Measurements from ENCODE around the gene SETD7.
"Not testable (repeated sequence)": the region's sequence is repeated elsewhere in the genome, so short reads cannot be mapped to it uniquely, and the experiment has no call there.

SETD7 gene

DNA sequence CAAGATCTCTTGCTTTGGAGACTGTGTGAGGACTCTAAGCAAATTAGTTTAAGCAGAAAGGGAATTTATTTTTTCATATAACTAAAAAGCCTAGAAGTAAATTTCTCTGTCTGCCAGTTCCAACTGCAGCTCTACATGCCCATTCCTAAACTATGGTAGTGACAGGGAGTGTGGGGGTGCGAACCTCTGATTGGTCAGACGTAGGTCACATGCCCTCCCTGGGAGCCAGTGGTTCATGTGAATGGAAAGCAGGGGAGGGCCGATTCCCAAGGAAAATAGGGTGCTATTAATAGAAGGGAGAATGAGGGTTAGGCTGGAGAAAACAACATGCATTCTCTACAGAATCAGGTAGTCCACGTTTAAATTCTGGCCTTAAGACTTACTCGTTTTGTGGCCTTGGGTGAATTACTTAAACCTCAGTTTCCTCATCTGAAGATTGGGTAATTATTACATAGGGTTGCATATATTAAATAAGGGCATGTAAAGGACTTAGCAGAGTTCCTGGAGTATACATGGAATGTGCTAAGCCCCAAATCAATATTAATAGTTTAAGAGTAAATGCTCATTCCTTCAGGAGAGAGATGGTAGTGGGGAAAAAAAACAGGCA is 94.9 kb downstream of the SETD7 start:
- Mint-ChIP-seq H3K9me3 (peaks cover 7% of the 10 kb centered on the region), H3K4me1 (ENCODE audit: low read depth) (peaks cover 14% of the 10 kb centered on the region), H3K27ac (no peak overlapping the region), H3K4me3 (no peak overlapping the region), H3K27me3 (ENCODE audit: low read depth) (no peaks in the 10 kb centered on the region), H3K36me3 (ENCODE audit: low read depth) (peaks cover 9% of the 10 kb centered on the region)

DNA sequence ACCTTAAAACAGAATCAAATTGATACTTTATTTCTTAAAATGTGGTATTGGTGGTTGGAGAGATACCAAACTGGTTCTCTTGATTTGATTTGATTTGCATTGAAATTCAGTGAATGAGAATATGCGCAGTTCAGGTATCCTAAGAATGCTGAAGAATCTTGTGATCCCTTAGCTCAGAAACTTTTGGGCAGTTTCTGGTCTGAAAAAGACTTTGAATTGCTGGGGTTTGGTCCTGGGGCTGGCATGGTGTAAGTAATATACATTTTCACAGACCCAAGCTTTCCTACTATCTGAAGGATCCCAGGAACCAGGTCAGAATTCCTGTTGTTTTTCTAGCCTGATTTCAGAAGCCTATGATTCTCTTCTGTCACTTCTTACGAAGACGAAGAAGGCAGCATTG is 95.5 kb downstream of the SETD7 start:
- H3K9me3 Mint-ChIP-seq, result peaks cover 7% of the 10 kb centered on the region
- peaks cover 18% of the 10 kb centered on the region for H3K4me1 Mint-ChIP-seq (ENCODE audit: low read depth)
- no peaks in the 10 kb centered on the region for H3K27me3 Mint-ChIP-seq (ENCODE audit: low read depth)
- H3K4me3 Mint-ChIP-seq, result no peak overlapping the region
- H3K36me3 Mint-ChIP-seq (ENCODE audit: low read depth), result peaks cover 9% of the 10 kb centered on the region
- no peak overlapping the region for H3K27ac Mint-ChIP-seq

DNA sequence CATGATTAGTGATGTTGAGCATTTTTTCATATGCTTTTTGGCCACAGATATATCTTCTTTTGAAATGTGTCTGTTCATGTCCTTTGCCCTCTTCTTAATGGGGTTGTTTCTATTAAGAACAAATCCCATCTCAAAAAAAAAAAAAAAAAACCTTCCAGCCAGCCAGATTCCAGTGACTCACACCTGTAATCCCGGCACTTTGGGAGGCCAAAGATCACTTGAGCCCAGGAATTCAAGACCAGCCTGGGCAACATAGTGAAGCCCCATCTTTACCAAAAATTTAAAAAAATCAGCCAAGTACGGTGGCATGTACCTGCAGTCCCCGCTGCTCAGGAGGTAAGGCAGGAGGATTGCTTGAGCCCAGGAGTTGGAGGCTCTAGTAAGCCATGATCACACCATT is 97.0 kb downstream of the SETD7 start:
- Mint-ChIP-seq H3K4me1 (ENCODE audit: low read depth) (peaks cover 34% of the 10 kb centered on the region), H3K9me3 (peaks cover 5% of the 10 kb centered on the region), H3K36me3 (ENCODE audit: low read depth) (peaks cover 7% of the 10 kb centered on the region), H3K27me3 (ENCODE audit: low read depth) (no peaks in the 10 kb centered on the region), H3K27ac (no peak overlapping the region), H3K4me3 (no peak overlapping the region)

DNA sequence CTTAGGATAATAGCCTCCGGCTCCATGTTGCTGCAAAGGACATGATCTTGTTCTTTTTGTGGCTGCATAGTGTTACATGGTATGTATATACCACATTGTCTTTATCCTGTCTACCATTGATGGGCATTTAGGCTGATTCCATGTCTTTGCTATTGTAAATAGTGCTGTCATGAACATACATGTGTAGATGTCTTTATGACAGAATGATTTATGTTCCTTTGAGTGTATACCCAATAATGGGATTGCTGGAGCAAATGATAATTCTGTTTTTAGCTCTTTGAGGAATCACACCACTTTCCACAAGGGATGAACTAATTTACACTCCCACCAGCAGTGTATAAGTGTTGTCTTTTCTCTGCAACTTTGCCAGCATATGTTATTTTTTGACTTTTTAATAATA is 97.5 kb downstream of the SETD7 start:
- H3K4me3 Mint-ChIP-seq, result no peak overlapping the region
- peaks cover 3% of the 10 kb centered on the region for H3K36me3 Mint-ChIP-seq (ENCODE audit: low read depth)
- H3K27me3 Mint-ChIP-seq (ENCODE audit: low read depth), result no peaks in the 10 kb centered on the region
- peaks cover under 1% of the 10 kb centered on the region for H3K9me3 Mint-ChIP-seq
- no peak overlapping the region for H3K27ac Mint-ChIP-seq
- peaks cover 33% of the 10 kb centered on the region for H3K4me1 Mint-ChIP-seq (ENCODE audit: low read depth)

DNA sequence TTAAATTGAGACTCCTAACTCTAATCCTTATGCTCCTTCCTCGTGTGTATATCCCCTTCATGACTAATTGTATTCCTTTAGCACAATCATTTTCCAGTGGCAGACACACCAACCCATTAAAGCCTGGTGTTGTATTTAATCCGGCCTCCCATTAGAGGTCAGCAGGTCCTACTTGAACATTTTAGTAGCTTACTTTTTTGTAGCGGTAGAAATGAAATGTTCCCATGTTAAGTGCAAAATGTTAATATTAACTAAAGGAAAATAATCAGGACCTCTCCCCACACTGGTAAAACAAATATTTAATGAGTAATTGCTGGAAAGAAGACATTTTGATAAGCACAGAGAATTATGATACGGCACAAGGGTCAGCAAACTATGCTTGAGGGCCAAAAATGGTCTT is 98.7 kb downstream of the SETD7 start:
- no peak overlapping the region for H3K4me3 Mint-ChIP-seq
- H3K27ac Mint-ChIP-seq, result no peak overlapping the region
- H3K27me3 Mint-ChIP-seq (ENCODE audit: low read depth), result no peaks in the 10 kb centered on the region
- H3K4me1 Mint-ChIP-seq (ENCODE audit: low read depth), result peaks cover 38% of the 10 kb centered on the region
- no peaks in the 10 kb centered on the region for H3K9me3 Mint-ChIP-seq
- peaks cover 4% of the 10 kb centered on the region for H3K36me3 Mint-ChIP-seq (ENCODE audit: low read depth)

DNA sequence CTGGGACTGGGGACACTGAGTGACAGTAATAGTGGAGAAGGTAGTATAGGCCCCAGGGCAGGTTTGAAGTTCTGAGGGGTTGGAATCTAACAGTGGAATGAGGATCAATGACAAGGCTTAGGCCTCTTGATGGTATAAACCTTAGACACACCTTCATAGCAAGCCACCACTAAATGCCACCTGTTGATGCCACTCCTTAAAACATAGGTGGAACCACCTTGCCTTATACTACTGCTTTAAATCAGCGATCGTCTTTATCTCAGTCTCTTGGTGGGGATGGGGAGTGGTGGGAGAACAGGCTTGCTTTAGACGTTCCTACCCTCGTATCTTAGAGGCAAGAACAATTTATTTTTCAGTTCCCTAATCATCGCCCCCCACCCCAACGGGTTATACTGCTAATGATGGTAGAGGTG is 100.9 kb downstream of the SETD7 start:
- H3K4me3 Mint-ChIP-seq, result peak overlapping the region; percentile 97

DNA sequence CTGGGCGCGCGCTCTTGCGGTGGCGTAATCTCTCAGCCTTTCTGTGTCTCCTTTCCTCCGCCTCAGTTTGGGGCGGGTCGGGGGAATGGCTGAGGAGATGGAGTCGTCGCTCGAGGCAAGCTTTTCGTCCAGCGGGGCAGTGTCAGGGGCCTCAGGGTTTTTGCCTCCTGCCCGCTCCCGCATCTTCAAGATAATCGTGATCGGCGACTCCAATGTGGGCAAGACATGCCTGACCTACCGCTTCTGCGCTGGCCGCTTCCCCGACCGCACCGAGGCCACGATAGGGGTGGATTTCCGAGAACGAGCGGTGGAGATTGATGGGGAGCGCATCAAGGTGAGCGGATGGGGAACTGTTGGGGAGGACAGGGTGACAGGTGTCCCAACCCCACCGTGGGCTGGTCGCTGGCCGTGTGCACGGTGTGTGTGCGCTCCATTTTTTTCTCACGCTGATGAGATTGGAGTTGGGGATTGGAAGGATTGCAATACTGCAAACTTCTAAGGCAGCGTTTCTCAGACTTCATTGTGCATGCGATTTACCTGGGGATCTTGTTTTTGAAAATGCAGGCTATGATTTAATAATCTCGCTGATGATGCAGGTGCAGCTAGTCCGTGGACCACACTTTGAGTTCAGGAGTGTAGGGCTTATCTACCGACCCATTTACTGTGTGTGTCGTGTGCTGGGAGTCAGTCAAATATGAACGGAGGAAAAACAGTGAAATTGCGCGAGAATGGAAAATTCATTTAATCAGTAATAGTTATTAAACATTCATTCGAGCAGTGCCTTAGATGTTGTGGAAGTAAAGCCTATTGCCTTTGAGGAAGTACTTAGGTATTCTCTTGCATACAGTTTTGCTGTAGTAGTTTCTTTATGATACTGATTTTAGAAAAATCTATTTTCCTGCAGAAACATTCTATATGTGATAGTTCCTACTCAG is 101.6 kb downstream of the SETD7 start, which contains the start of gene RAB33B:
RAB33B (plus strand) TSS at position 11 of the 935 bp plus-strand sequence; CDS start at position 86, 75 bp downstream.
- H3K4me1 Mint-ChIP-seq (ENCODE audit: low read depth), result peaks cover 41% of the 10 kb centered on the region
- H3K4me3 Mint-ChIP-seq, result peak within 1 kb of the TSS; percentile 98
- H3K9me3 Mint-ChIP-seq, result no peaks in the 10 kb centered on the region
- peaks cover 6% of the 10 kb centered on the region for H3K36me3 Mint-ChIP-seq (ENCODE audit: low read depth)
- H3K27me3 Mint-ChIP-seq (ENCODE audit: low read depth), result no peaks in the 10 kb centered on the region
- H3K27ac Mint-ChIP-seq, result peak within 1 kb of the TSS; percentile 100

More for the DNA sequence above, 100.9 kb downstream of the SETD7 start:
- Mint-ChIP-seq H3K36me3 (ENCODE audit: low read depth) (peaks cover 3% of the 10 kb centered on the region), H3K4me1 (ENCODE audit: low read depth) (peaks cover 41% of the 10 kb centered on the region), H3K27ac (peak overlapping the region; percentile 93), H3K27me3 (ENCODE audit: low read depth) (no peaks in the 10 kb centered on the region), H3K9me3 (no peaks in the 10 kb centered on the region)

DNA sequence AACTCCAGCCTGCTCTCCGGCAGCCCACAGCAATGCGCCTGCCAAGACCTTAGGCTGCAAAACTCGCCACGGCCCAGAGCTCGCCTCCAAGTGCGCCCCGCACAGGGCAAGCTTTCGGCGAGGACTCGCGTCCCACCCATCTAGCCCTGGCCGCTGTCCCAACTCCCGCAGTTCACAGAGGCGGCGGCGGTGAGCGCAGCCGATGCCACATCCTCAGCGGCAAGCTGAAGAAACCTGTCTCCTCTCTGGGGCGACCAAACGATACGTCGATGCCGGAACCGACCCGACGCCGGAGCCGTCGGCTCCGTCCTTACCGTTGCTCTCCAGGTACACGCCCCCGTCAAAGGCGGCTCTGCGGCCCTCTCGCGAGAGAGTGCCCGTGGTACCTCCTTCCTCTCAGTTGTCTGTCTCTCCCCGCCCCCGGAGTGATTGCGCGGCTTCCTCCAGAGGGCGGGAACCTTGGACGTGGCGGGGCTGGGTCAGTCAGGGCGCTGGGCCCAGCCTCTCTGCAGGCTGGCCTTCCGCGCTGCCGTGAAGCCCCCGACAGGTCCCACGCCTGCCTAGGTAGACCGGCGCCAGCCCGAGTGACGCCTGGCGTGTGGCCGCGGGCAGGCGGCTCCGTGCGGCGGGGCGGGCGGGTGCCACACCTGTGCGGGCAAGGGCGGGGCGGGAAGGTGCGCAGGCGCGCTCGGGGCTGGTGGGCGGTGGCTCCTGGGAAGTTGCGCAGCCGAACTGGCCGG is 102.5 kb downstream of the SETD7 start:
- Mint-ChIP-seq H3K27ac (peak overlapping the region; percentile 100), H3K9me3 (no peaks in the 10 kb centered on the region), H3K36me3 (ENCODE audit: low read depth) (peaks cover 7% of the 10 kb centered on the region), H3K4me1 (ENCODE audit: low read depth) (peaks cover 41% of the 10 kb centered on the region), H3K27me3 (ENCODE audit: low read depth) (no peaks in the 10 kb centered on the region), H3K4me3 (peak overlapping the region; percentile 98)

DNA sequence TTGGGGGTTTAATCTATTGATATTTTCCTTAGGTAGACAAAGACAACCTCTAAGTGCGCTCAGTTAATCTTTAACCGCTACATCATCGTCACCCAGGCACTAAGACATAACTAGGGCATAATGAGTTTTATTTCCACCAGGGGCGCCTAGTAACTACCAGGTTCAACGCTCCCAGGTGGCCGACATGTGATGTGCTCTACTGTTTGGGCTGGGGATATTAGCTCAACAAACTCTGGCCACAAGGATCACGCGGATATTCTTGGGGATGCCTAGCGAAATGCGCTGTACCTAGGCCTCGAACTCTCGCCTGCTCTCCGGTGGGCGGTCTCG is 103.0 kb downstream of the SETD7 start:
- peaks cover 7% of the 10 kb centered on the region for H3K36me3 Mint-ChIP-seq (ENCODE audit: low read depth)
- peak overlapping the region; percentile 98 for H3K4me3 Mint-ChIP-seq
- H3K27me3 Mint-ChIP-seq (ENCODE audit: low read depth), result no peaks in the 10 kb centered on the region
- peak overlapping the region; percentile 100 for H3K27ac Mint-ChIP-seq
- H3K4me1 Mint-ChIP-seq (ENCODE audit: low read depth), result peaks cover 37% of the 10 kb centered on the region
- no peaks in the 10 kb centered on the region for H3K9me3 Mint-ChIP-seq

DNA sequence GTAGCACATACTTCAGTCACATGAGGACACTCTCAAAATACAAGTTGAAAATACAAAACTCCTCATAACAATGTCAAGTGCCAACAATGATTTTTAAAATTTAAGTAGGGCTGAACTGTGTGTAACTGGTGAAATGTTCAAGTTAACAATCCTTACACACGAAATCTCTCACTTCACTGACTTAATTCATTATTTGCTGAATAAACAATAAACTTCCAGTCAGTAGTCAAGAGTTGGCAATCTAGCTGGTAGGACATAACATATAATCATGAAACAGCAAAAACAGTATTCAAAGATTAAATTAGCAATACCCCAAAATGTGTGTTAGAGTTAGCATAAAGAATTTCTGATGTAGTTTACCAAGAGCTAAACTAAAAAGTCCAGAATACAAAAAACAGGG is 104.0 kb downstream of the SETD7 start:
- peak overlapping the region; percentile 100 for H3K27ac Mint-ChIP-seq
- peaks cover 33% of the 10 kb centered on the region for H3K4me1 Mint-ChIP-seq (ENCODE audit: low read depth)
- peaks cover 7% of the 10 kb centered on the region for H3K36me3 Mint-ChIP-seq (ENCODE audit: low read depth)
- no peaks in the 10 kb centered on the region for H3K27me3 Mint-ChIP-seq (ENCODE audit: low read depth)
- H3K4me3 Mint-ChIP-seq, result peak overlapping the region; percentile 98
- no peaks in the 10 kb centered on the region for H3K9me3 Mint-ChIP-seq

DNA sequence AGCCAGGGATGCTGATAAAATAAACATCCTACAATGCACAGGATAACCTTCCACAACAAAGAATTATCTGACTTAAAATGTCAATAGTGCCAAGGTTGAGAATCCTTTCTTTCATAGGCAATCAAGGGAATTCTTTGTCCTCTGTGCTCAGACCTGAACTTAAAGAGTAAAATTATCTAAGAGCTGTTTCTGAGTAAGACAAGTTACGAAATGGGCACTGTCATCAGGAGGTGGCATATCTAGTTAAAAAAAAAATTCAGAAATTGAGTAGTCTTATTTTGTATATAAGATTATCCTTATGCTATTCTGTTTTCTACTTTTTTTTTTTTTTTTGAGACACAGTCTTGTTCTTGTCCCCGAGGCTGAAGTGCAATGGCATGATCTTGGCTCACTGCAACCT is 105.4 kb downstream of the SETD7 start:
- no peak overlapping the region for H3K4me3 Mint-ChIP-seq
- peaks cover 7% of the 10 kb centered on the region for H3K36me3 Mint-ChIP-seq (ENCODE audit: low read depth)
- no peaks in the 10 kb centered on the region for H3K9me3 Mint-ChIP-seq
- H3K27ac Mint-ChIP-seq, result no peak overlapping the region
- H3K4me1 Mint-ChIP-seq (ENCODE audit: low read depth), result peaks cover 25% of the 10 kb centered on the region
- no peaks in the 10 kb centered on the region for H3K27me3 Mint-ChIP-seq (ENCODE audit: low read depth)

DNA sequence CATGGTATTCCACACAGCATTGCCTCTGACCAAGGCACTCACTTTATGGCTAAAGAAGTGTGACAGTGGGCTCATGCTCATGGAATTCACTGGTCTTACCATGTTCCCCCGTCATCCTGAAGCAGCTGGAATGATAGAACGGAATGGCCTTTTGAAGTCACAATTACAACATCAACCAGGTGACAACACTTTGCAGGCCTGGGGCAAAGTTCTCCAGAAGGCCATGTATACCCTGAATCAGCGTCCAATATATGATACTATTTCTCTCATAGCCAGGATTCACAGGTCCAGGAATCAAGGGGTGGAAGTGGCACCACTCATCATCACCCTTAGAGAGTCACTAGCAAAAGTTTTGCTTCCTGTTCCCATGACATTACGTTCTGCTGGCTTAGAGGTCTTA is 108.9 kb downstream of the SETD7 start:
- H3K27ac Mint-ChIP-seq; H3K4me3 Mint-ChIP-seq; H3K36me3 Mint-ChIP-seq (ENCODE audit: low read depth); H3K4me1 Mint-ChIP-seq (ENCODE audit: low read depth); H3K27me3 Mint-ChIP-seq (ENCODE audit: low read depth); H3K9me3 Mint-ChIP-seq: not testable (repeated sequence)
